WTC11 (cell line): ENCODE data around the gene FOXQ1. TPM values are rescaled to one million over a fixed set of nuclear protein-coding genes. Genes with fewer than 3 reads are reported as not detected.

Experiments
- ATAC-seq: fragments of 200-7000 bp; cut with Tn5 transposase; 2 replicates; pipeline ENCODE4 v1.10.0; 2021; ENCODE audit warnings: mild to moderate bottlenecking, moderate library complexity
- CTCF ChIA-PET: fragments of 300-600 bp; sonication (Branson Sonifier 250); formaldehyde crosslinking; loops from one replicate; lab custom pipeline; 2021; ENCODE audit warnings: antibody characterized with exemption; lab: Charles Lee
- POLR2A ChIA-PET: fragments of 350-600 bp; sonication (Branson Sonifier 250); formaldehyde crosslinking; loops from one replicate; lab custom pipeline; 2021; ENCODE audit warnings: antibody characterized with exemption; lab: Charles Lee
- DNase-seq: peaks from one replicate; pipeline ENCODE4 v3.0.0; 2021; ENCODE audit warnings: low spot score
- H3K27ac Mint-ChIP-seq: 2 replicates; pipeline ENCODE4 v1.8.0; 2021; ENCODE audit warnings: mixed read lengths
- H3K27me3 Mint-ChIP-seq: 2 replicates; pipeline ENCODE4 v1.8.0; 2021; ENCODE audit warnings: low read depth, mild to moderate bottlenecking, moderate library complexity, mixed read lengths
- H3K36me3 Mint-ChIP-seq: 2 replicates; pipeline ENCODE4 v1.8.0; 2021; ENCODE audit warnings: mixed read lengths
- H3K4me1 Mint-ChIP-seq: 2 replicates; pipeline ENCODE4 v1.8.0; 2022; ENCODE audit warnings: mixed read lengths
- H3K4me3 Mint-ChIP-seq: 2 replicates; pipeline ENCODE4 v1.8.0; 2021; ENCODE audit warnings: mild to moderate bottlenecking, moderate library complexity, mixed read lengths
- H3K9me3 Mint-ChIP-seq: 2 replicates; pipeline ENCODE4 v1.8.0; 2021; ENCODE audit warnings: mixed read lengths
- ATF1 ChIP-seq: sonication (generic); formaldehyde crosslinking; IDR thresholded peaks from 2 replicates; pipeline ENCODE4 v1.8.1; 2023; ENCODE audit warnings: mild to moderate bottlenecking, moderate library complexity, missing genetic modification reagents
- CDX4 ChIP-seq: fragments of 250-450 bp; sonication (Bioruptor Pico); IDR thresholded peaks from 2 replicates; pipeline ENCODE4 v1.9.0; 2021; ENCODE audit warnings: moderate library complexity, mild to moderate bottlenecking, inconsistent platforms, borderline replicate concordance
- CREB1 ChIP-seq: sonication (generic); formaldehyde crosslinking; IDR thresholded peaks from 2 replicates; pipeline ENCODE4 v1.8.0; 2023; ENCODE audit warnings: mild to moderate bottlenecking, missing genetic modification reagents
- CTCF ChIP-seq: fragments of 200-600 bp; IDR thresholded peaks from 2 replicates; pipeline ENCODE4 v1.8.0; 2022; ENCODE audit warnings: antibody characterized with exemption
- ELF4 ChIP-seq: sonication (generic); formaldehyde crosslinking; IDR thresholded peaks from 2 replicates; pipeline ENCODE4 v1.8.1; 2022; ENCODE audit warnings: low read depth, mild to moderate bottlenecking, moderate library complexity, missing genetic modification reagents
- ERG ChIP-seq: fragments of 250-450 bp; sonication (Bioruptor Pico); IDR thresholded peaks from 2 replicates; pipeline ENCODE4 v1.8.0; 2021; ENCODE audit warnings: mild to moderate bottlenecking
- FOXJ3 ChIP-seq: sonication (generic); formaldehyde crosslinking; IDR thresholded peaks from 2 replicates; pipeline ENCODE4 v1.9.0; 2021; ENCODE audit warnings: missing genetic modification reagents, mild to moderate bottlenecking, borderline replicate concordance
- FOXK1 ChIP-seq: sonication (generic); formaldehyde crosslinking; IDR thresholded peaks from 2 replicates; pipeline ENCODE4 v1.8.0; 2022; ENCODE audit warnings: mild to moderate bottlenecking, moderate library complexity, missing genetic modification reagents
- FOXP4 ChIP-seq: sonication (generic); formaldehyde crosslinking; IDR thresholded peaks from 2 replicates; pipeline ENCODE4 v1.8.0; 2022; ENCODE audit warnings: mild to moderate bottlenecking, missing genetic modification reagents
- IRF1 ChIP-seq: sonication (generic); formaldehyde crosslinking; IDR thresholded peaks from 2 replicates; pipeline ENCODE4 v1.8.0; 2023; ENCODE audit warnings: missing genetic modification reagents
- KAT7 ChIP-seq: sonication (generic); formaldehyde crosslinking; IDR thresholded peaks from 2 replicates; pipeline ENCODE4 v1.8.1; 2023; ENCODE audit warnings: missing genetic modification reagents, mild to moderate bottlenecking, borderline replicate concordance
- MYBL2 ChIP-seq: sonication (generic); formaldehyde crosslinking; IDR thresholded peaks from 2 replicates; pipeline ENCODE4 v1.8.1; 2023; ENCODE audit warnings: mild to moderate bottlenecking, moderate library complexity, missing genetic modification reagents
- NR3C1 ChIP-seq: sonication (generic); formaldehyde crosslinking; conservative IDR thresholded peaks from 2 replicates; pipeline ENCODE4 v1.8.1; 2023; ENCODE audit warnings: low read depth, mild to moderate bottlenecking, missing genetic modification reagents
- OVOL2 ChIP-seq: fragments of 250-450 bp; sonication (Bioruptor Pico); IDR thresholded peaks from 2 replicates; pipeline ENCODE4 v1.9.0; 2021; ENCODE audit warnings: mild to moderate bottlenecking, borderline replicate concordance
- RORB ChIP-seq: fragments of 250-450 bp; sonication (Bioruptor Pico); IDR thresholded peaks from 2 replicates; pipeline ENCODE4 v1.9.0; 2021; ENCODE audit warnings: mild to moderate bottlenecking
- USF2 ChIP-seq: sonication (generic); formaldehyde crosslinking; IDR thresholded peaks from 2 replicates; pipeline ENCODE4 v1.8.1; 2023; ENCODE audit warnings: mild to moderate bottlenecking, missing genetic modification reagents, moderate library complexity
- ZBTB43 ChIP-seq: sonication (generic); formaldehyde crosslinking; IDR thresholded peaks from 2 replicates; pipeline ENCODE4 v1.8.1; 2023; ENCODE audit warnings: mild to moderate bottlenecking, missing genetic modification reagents
- ZNF138 ChIP-seq: sonication (generic); formaldehyde crosslinking; conservative IDR thresholded peaks from 2 replicates; pipeline ENCODE4 v1.8.1; 2022; ENCODE audit warnings: mild to moderate bottlenecking, moderate library complexity, missing genetic modification reagents
- ZNF281 ChIP-seq: sonication (generic); formaldehyde crosslinking; IDR thresholded peaks from 2 replicates; pipeline ENCODE4 v1.8.0; 2023; ENCODE audit warnings: mild to moderate bottlenecking, missing genetic modification reagents
- ZNF317 ChIP-seq: sonication (generic); formaldehyde crosslinking; IDR thresholded peaks from 2 replicates; pipeline ENCODE4 v1.8.1; 2023; ENCODE audit warnings: low read depth, mild to moderate bottlenecking, moderate library complexity, missing genetic modification reagents, borderline replicate concordance
- ZNF425 ChIP-seq: fragments of 250-450 bp; sonication (Bioruptor Pico); conservative IDR thresholded peaks from 2 replicates; pipeline ENCODE4 v1.9.0; 2021; ENCODE audit warnings: mild to moderate bottlenecking
- total RNA-seq: library from RNA; stranded (reverse); gene quantifications from 3 replicates; pipeline ENCODE4 v1.2.3, GENCODE V29; 2021

Gene FOXQ1
- total RNA-seq, 1 experiment from 2014 or later, result 0.35 TPM

- TF ChIP-seq FOXJ3 (no peak), USF2 (CRISPR knock-in tag) (no peak), OVOL2 (CRISPR knock-in tag) (no peak), ZNF281 (CRISPR knock-in tag) (no peak), ZNF138 (CRISPR knock-in tag) (no peak), RORB (no peak), ZBTB43 (CRISPR knock-in tag) (no peak), ZNF317 (CRISPR knock-in tag) (no peak)
- TF ChIP-seq, all 79 proteins: peak for 0
These were observed 822 bp downstream of the FOXQ1 start (continued) for GRCh38 chr6:1312473-1313367.

GRCh38 chr6:1313384-1313766 is 1.5 kb downstream of the FOXQ1 start:
- no peaks in the 10 kb centered on the region for H3K9me3 Mint-ChIP-seq
- H3K27me3 Mint-ChIP-seq, result peaks cover 90% of the 10 kb centered on the region
- DNase-seq, result no peak
- CTCF ChIA-PET, result interaction anchor here (0.6 to 3.9 kb wide), 9 partner anchors 45 to 721 kb away, joined by 3 to 24 read pairs (median 4); no protein-coding TSS in a partner anchor
- peaks cover under 1% of the 10 kb centered on the region; the same call in 1 of the 2 replicates for H3K36me3 Mint-ChIP-seq
- no peak overlapping the region for H3K27ac Mint-ChIP-seq
- ATAC-seq, result peak; percentile 1; the same call in 1 of the 2 replicates
- no peak overlapping the region for H3K4me3 Mint-ChIP-seq
- peaks cover 35% of the 10 kb centered on the region for H3K4me1 Mint-ChIP-seq
- POLR2A ChIA-PET, result no interaction called here
- no peak for TF ChIP-seq ZNF425 (CRISPR knock-in tag)
- TF ChIP-seq KAT7 (CRISPR knock-in tag), result no peak
- no peak for TF ChIP-seq IRF1 (CRISPR knock-in tag)
- TF ChIP-seq CTCF, result no peak
- no peak for TF ChIP-seq CDX4
- no peak for TF ChIP-seq ELF4 (CRISPR knock-in tag)
- no peak for TF ChIP-seq ERG (CRISPR knock-in tag)
- no peak for TF ChIP-seq MYBL2
- no peak for TF ChIP-seq NR3C1 (CRISPR knock-in tag)
- TF ChIP-seq CREB1 (CRISPR knock-in tag), result no peak
- TF ChIP-seq ZNF138 (CRISPR knock-in tag), result no peak
- no peak for TF ChIP-seq ATF1
- TF ChIP-seq FOXK1 (CRISPR knock-in tag), result no peak
- TF ChIP-seq FOXP4 (CRISPR knock-in tag), result no peak
